Urothelium cell line (cell line): ENCODE measurements around the gene FERMT1.
"Not testable (repeated sequence)": the region's sequence is repeated elsewhere in the genome, so short reads cannot be mapped to it uniquely, and the experiment has no call there.

Source experiments
- DNase-seq: peaks from one replicate; pipeline ENCODE4 v3.0.0; 2011; ENCODE audit warnings: low spot score, mixed read lengths
- FAIRE-seq: peaks from 2 replicates; lab custom pipeline; 2011; peaks lifted over from hg19 to GRCh38; lab: Jason Lieb, UNC

FERMT1 gene

GRCh38 chr20:6120491-6120988 is 2.3 kb downstream of the FERMT1 start:
- no peak for DNase-seq
- no peak for FAIRE-seq

GRCh38 chr20:6116758-6117157 is 6.1 kb downstream of the FERMT1 start:
- no peak for DNase-seq
- no peak for FAIRE-seq

GRCh38 chr20:6115221-6115895 is 7.5 kb downstream of the FERMT1 start:
- DNase-seq (no peak), FAIRE-seq (no peak)

- no peak for DNase-seq
- no peak for FAIRE-seq
Measured at GRCh38 chr20:6114696-6115095, 8.1 kb downstream of the FERMT1 start.

GRCh38 chr20:6113951-6114350 is 8.9 kb downstream of the FERMT1 start:
- FAIRE-seq (no peak), DNase-seq (no peak)

GRCh38 chr20:6112965-6113364 is 9.9 kb downstream of the FERMT1 start:
- not testable (repeated sequence) for FAIRE-seq, DNase-seq

- no peak for FAIRE-seq
- no peak for DNase-seq
Measured at GRCh38 chr20:6108330-6108729, 14.5 kb downstream of the FERMT1 start.

GRCh38 chr20:6104493-6105188 is 18.2 kb downstream of the FERMT1 start:
- DNase-seq = no peak
- FAIRE-seq = no peak

- DNase-seq (no peak), FAIRE-seq (no peak)
Measured at GRCh38 chr20:6103301-6103700, 19.5 kb downstream of the FERMT1 start.

- FAIRE-seq (no peak), DNase-seq (no peak)
Measured at GRCh38 chr20:6101346-6101745, 21.5 kb downstream of the FERMT1 start.

GRCh38 chr20:6100246-6100645 is 22.6 kb downstream of the FERMT1 start:
- DNase-seq (no peak), FAIRE-seq (no peak)

GRCh38 chr20:6099819-6100218 is 23.0 kb downstream of the FERMT1 start:
- DNase-seq (no peak), FAIRE-seq (no peak)

- DNase-seq (no peak), FAIRE-seq (no peak)
Measured at GRCh38 chr20:6095409-6095808, 27.4 kb downstream of the FERMT1 start.

- DNase-seq (no peak), FAIRE-seq (no peak)
Measured at GRCh38 chr20:6094565-6094964, 28.3 kb downstream of the FERMT1 start.

GRCh38 chr20:6094063-6094462 is 28.8 kb downstream of the FERMT1 start:
- no peak for FAIRE-seq
- no peak for DNase-seq

GRCh38 chr20:6091661-6092060 is 31.2 kb downstream of the FERMT1 start:
- no peak for DNase-seq
- no peak for FAIRE-seq

GRCh38 chr20:6086868-6087267 is 36.0 kb downstream of the FERMT1 start:
- no peak for DNase-seq
- FAIRE-seq = peak; percentile 9

GRCh38 chr20:6083926-6084325 is 38.9 kb downstream of the FERMT1 start:
- no peak for FAIRE-seq
- no peak for DNase-seq

GRCh38 chr20:6081236-6081635 is 41.6 kb downstream of the FERMT1 start:
- FAIRE-seq (no peak), DNase-seq (no peak)

GRCh38 chr20:6079016-6079415 is 43.8 kb downstream of the FERMT1 start:
- FAIRE-seq = no peak
- DNase-seq = no peak

GRCh38 chr20:6075428-6076219 is 47.2 kb downstream of the FERMT1 start:
- FAIRE-seq = no peak
- no peak for DNase-seq

- FAIRE-seq = no peak
- no peak for DNase-seq
Measured at GRCh38 chr20:6074784-6075183, 48.0 kb downstream of the FERMT1 start.
